ENCODE data around the gene CDC25C.

DNA sequence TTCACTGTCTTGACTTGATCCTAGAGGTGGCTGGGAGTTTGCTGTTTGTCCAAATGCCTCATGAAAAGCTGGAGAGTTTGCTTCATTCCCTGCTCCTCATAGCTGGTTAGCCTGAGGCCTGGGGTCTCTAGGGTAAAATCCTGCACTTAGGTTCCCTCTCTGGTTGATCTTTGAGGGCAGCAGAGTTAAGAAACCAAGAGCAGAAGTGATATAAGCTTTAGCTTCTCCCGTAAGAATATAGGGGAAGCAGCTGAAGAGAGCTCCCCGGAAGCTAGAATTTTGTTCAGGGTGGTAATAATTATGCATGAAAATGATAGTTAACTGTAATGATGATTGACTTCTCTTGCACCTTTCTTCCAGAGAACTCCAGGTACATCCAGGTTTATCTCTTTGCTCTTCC is 7.9 kb upstream of the CDC25C start:
- TF ChIP-seq POLR2AphosphoS5 (IDR thresholded peaks at IDR 0.05), result no peak
- TF ChIP-seq, protein P1, sequence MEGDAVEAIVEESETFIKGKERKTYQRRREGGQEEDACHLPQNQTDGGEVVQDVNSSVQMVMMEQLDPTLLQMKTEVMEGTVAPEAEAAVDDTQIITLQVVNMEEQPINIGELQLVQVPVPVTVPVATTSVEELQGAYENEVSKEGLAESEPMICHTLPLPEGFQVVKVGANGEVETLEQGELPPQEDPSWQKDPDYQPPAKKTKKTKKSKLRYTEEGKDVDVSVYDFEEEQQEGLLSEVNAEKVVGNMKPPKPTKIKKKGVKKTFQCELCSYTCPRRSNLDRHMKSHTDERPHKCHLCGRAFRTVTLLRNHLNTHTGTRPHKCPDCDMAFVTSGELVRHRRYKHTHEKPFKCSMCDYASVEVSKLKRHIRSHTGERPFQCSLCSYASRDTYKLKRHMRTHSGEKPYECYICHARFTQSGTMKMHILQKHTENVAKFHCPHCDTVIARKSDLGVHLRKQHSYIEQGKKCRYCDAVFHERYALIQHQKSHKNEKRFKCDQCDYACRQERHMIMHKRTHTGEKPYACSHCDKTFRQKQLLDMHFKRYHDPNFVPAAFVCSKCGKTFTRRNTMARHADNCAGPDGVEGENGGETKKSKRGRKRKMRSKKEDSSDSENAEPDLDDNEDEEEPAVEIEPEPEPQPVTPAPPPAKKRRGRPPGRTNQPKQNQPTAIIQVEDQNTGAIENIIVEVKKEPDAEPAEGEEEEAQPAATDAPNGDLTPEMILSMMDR (IDR thresholded peaks at IDR 0.05), result no peak
